ENCODE measurements around the gene MLPH.

Gene MLPH

GRCh38 chr2:237573721-237574415, 86.8 kb downstream of the MLPH start:
- Histone ChIP-seq H3K18ac (ENCODE audit: low read length) (no peak overlapping the region), H3K9ac (ENCODE audit: low read depth, low read length, poor library complexity) (peak overlapping the region; percentile 34), H4K91ac (ENCODE audit: low read depth, low read length, poor library complexity) (no peak overlapping the region), H2BK5ac (ENCODE audit: low read length) (no peak overlapping the region), H3K36me3 (replicated peaks in 1 of 2; ENCODE audit: control insufficient read depth in 2 of 2, insufficient read depth in 2 of 2, low read length in 2 of 2) (no peaks in the 10 kb centered on the region), H2BK15ac (ENCODE audit: low read length) (no peak overlapping the region), H3K4me2 (ENCODE audit: insufficient read depth, low read length, poor library complexity, severe bottlenecking) (no peak overlapping the region), H3K14ac (ENCODE audit: low read length) (no peak overlapping the region), H3K23ac (ENCODE audit: low read depth, low read length, poor library complexity) (no peak overlapping the region), H3K4me3 (ENCODE audit: low read length in 2 of 2) (no peak overlapping the region), H2BK120ac (ENCODE audit: low read depth, low read length) (no peak overlapping the region), H3K27me3 (ENCODE audit: control insufficient read depth in 3 of 3, insufficient read depth in 3 of 3, low read depth in 1 of 3, low read length in 3 of 3) (peaks cover 0 to 19% (median 0%) of the 10 kb centered on the region in 3 experiments), H3K4me1 (ENCODE audit: control insufficient read depth in 2 of 2, insufficient read depth in 1 of 2, low read depth in 1 of 2, low read length in 2 of 2) (no peaks in the 10 kb centered on the region), H3K27ac (replicated peaks; ENCODE audit: low read length) (no peak overlapping the region), H3K9me3 (replicated peaks in 1 of 2; ENCODE audit: control insufficient read depth in 2 of 2, insufficient read depth in 1 of 2, low read depth in 1 of 2, low read length in 2 of 2) (no peaks in the 10 kb centered on the region), H2BK12ac (ENCODE audit: low read length) (no peak overlapping the region), H3K4ac (ENCODE audit: low read length) (no peak overlapping the region), H4K8ac (ENCODE audit: low read depth, low read length) (no peak overlapping the region), H2AFZ (ENCODE audit: low read length) (no peak overlapping the region), H3K79me1 (ENCODE audit: low read depth, low read length) (peaks cover 2% of the 10 kb centered on the region), H2AK5ac (ENCODE audit: low read depth, low read length) (peak overlapping the region; percentile 33)
- no peak for DNase-seq (ENCODE audit: low spot score)
- WGBS, 2 donors (ENCODE audit: extremely low coverage in 2 of 2, insufficient read length in 2 of 2, insufficient replicate concordance in 1 of 2) = no CpG with 5 or more reads among the region's 8 CpGs

- peaks cover 2% of the 10 kb centered on the region for H3K79me1 ChIP-seq (ENCODE audit: low read depth, low read length)
- no peak overlapping the region for H3K4me3 ChIP-seq (ENCODE audit: low read length in 2 of 2)
- no peak overlapping the region for H4K91ac ChIP-seq (ENCODE audit: low read depth, low read length, poor library complexity)
- no CpG with 5 or more reads among the region's 9 CpGs for WGBS, 2 donors (ENCODE audit: extremely low coverage in 2 of 2, insufficient read length in 2 of 2, insufficient replicate concordance in 1 of 2)
- no peak overlapping the region for H2BK5ac ChIP-seq (ENCODE audit: low read length)
- H3K23ac ChIP-seq (ENCODE audit: low read depth, low read length, poor library complexity) = no peak overlapping the region
- no peak overlapping the region for H3K14ac ChIP-seq (ENCODE audit: low read length)
- H2BK15ac ChIP-seq (ENCODE audit: low read length) = no peak overlapping the region
- no peak overlapping the region for H3K4ac ChIP-seq (ENCODE audit: low read length)
- H3K4me2 ChIP-seq (ENCODE audit: insufficient read depth, low read length, poor library complexity, severe bottlenecking) = no peak overlapping the region
- H3K27me3 ChIP-seq (ENCODE audit: control insufficient read depth in 3 of 3, insufficient read depth in 3 of 3, low read depth in 1 of 3, low read length in 3 of 3) = peaks cover 0 to 22% (median 0%) of the 10 kb centered on the region in 3 experiments
- H4K8ac ChIP-seq (ENCODE audit: low read depth, low read length) = no peak overlapping the region
- H3K36me3 ChIP-seq (replicated peaks in 1 of 2; ENCODE audit: control insufficient read depth in 2 of 2, insufficient read depth in 2 of 2, low read length in 2 of 2) = no peaks in the 10 kb centered on the region
- H3K4me1 ChIP-seq (ENCODE audit: control insufficient read depth in 2 of 2, insufficient read depth in 1 of 2, low read depth in 1 of 2, low read length in 2 of 2) = no peaks in the 10 kb centered on the region
- no peak overlapping the region for H2AFZ ChIP-seq (ENCODE audit: low read length)
- no peak overlapping the region for H3K9ac ChIP-seq (ENCODE audit: low read depth, low read length, poor library complexity)
- no peaks in the 10 kb centered on the region for H3K9me3 ChIP-seq (replicated peaks in 1 of 2; ENCODE audit: control insufficient read depth in 2 of 2, insufficient read depth in 1 of 2, low read depth in 1 of 2, low read length in 2 of 2)
- H3K18ac ChIP-seq (ENCODE audit: low read length) = no peak overlapping the region
- no peak overlapping the region for H2BK12ac ChIP-seq (ENCODE audit: low read length)
- H3K27ac ChIP-seq (replicated peaks; ENCODE audit: low read length) = no peak overlapping the region
- H2AK5ac ChIP-seq (ENCODE audit: low read depth, low read length) = peak overlapping the region; percentile 68
- H2BK120ac ChIP-seq (ENCODE audit: low read depth, low read length) = no peak overlapping the region
- DNase-seq (ENCODE audit: low spot score) = no peak
These were observed 87.4 kb downstream of the MLPH start for GRCh38 chr2:237574467-237574866.

GRCh38 chr2:237574894-237575868, 88.1 kb downstream of the MLPH start:
- no peak overlapping the region for H3K4me2 ChIP-seq (ENCODE audit: insufficient read depth, low read length, poor library complexity, severe bottlenecking)
- H3K9me3 ChIP-seq (replicated peaks in 1 of 2; ENCODE audit: control insufficient read depth in 2 of 2, insufficient read depth in 1 of 2, low read depth in 1 of 2, low read length in 2 of 2) = no peaks in the 10 kb centered on the region
- no peak overlapping the region for H2AFZ ChIP-seq (ENCODE audit: low read length)
- H2AK5ac ChIP-seq (ENCODE audit: low read depth, low read length) = peak overlapping the region; percentile 68
- H3K14ac ChIP-seq (ENCODE audit: low read length) = no peak overlapping the region
- peak overlapping the region; percentile 35 for H3K18ac ChIP-seq (ENCODE audit: low read length)
- no peaks in the 10 kb centered on the region for H3K36me3 ChIP-seq (replicated peaks in 1 of 2; ENCODE audit: control insufficient read depth in 2 of 2, insufficient read depth in 2 of 2, low read length in 2 of 2)
- no peaks in the 10 kb centered on the region for H3K4me1 ChIP-seq (ENCODE audit: control insufficient read depth in 2 of 2, insufficient read depth in 1 of 2, low read depth in 1 of 2, low read length in 2 of 2)
- no peak for DNase-seq (ENCODE audit: low spot score)
- H4K8ac ChIP-seq (ENCODE audit: low read depth, low read length) = no peak overlapping the region
- H2BK12ac ChIP-seq (ENCODE audit: low read length) = no peak overlapping the region
- peaks cover 2% of the 10 kb centered on the region for H3K79me1 ChIP-seq (ENCODE audit: low read depth, low read length)
- H3K9ac ChIP-seq (ENCODE audit: low read depth, low read length, poor library complexity) = no peak overlapping the region
- no peak overlapping the region for H2BK120ac ChIP-seq (ENCODE audit: low read depth, low read length)
- no peak overlapping the region for H4K91ac ChIP-seq (ENCODE audit: low read depth, low read length, poor library complexity)
- H3K27ac ChIP-seq (replicated peaks; ENCODE audit: low read length) = no peak overlapping the region
- peaks cover 0 to 25% (median 0%) of the 10 kb centered on the region in 3 experiments for H3K27me3 ChIP-seq (ENCODE audit: control insufficient read depth in 3 of 3, insufficient read depth in 3 of 3, low read depth in 1 of 3, low read length in 3 of 3)
- H2BK5ac ChIP-seq (ENCODE audit: low read length) = no peak overlapping the region
- peak overlapping the region; percentile 25 for H3K23ac ChIP-seq (ENCODE audit: low read depth, low read length, poor library complexity)
- H2BK15ac ChIP-seq (ENCODE audit: low read length) = no peak overlapping the region
- no peak overlapping the region for H3K4me3 ChIP-seq (ENCODE audit: low read length in 2 of 2)
- WGBS, 2 donors (ENCODE audit: extremely low coverage in 2 of 2, insufficient read length in 2 of 2, insufficient replicate concordance in 1 of 2) = no CpG with 5 or more reads among the region's 25 CpGs
- H3K4ac ChIP-seq (ENCODE audit: low read length) = no peak overlapping the region
